Parathyroid adenoma (tissue), 2 donors: Measurements from ENCODE around the gene TTF2.

Experiments used
- H2AFZ ChIP-seq: fragments of 300-600 bp; sonication (generic); one replicate; pipeline ENCODE4 v1.7.0; 2017; ENCODE audit warnings: antibody characterized with exemption, mild to moderate bottlenecking
- H3K27ac ChIP-seq: fragments of 300-600 bp; sonication (generic); one replicate; pipeline ENCODE4 v1.7.0; 2017
- H3K27me3 ChIP-seq: fragments of 300-600 bp; sonication (generic); one replicate; pipeline ENCODE4 v1.7.0; 2017; ENCODE audit warnings: low read length; ENCODE audit not compliant: control insufficient read depth, insufficient read depth
- H3K36me3 ChIP-seq: fragments of 300-600 bp; sonication (generic); one replicate; pipeline ENCODE4 v1.7.0; 2017; ENCODE audit warnings: low read length; ENCODE audit not compliant: control insufficient read depth, insufficient read depth
- H3K4me1 ChIP-seq: fragments of 300-600 bp; sonication (generic); one replicate; pipeline ENCODE4 v1.7.0; 2017; ENCODE audit warnings: control low read depth
- H3K4me2 ChIP-seq: fragments of 300-600 bp; sonication (generic); one replicate; pipeline ENCODE4 v1.7.0; 2017; ENCODE audit warnings: low read length
- H3K4me3 ChIP-seq: fragments of 300-600 bp; sonication (generic); one replicate; pipeline ENCODE4 v1.7.0; 2017; ENCODE audit warnings: low read depth, low read length
- H3K79me2 ChIP-seq: fragments of 300-600 bp; sonication (generic); one replicate; pipeline ENCODE4 v1.7.0; 2017; ENCODE audit warnings: control low read depth
- H3K9ac ChIP-seq: fragments of 300-600 bp; sonication (generic); one replicate; pipeline ENCODE4 v1.7.0; 2017; ENCODE audit warnings: mild to moderate bottlenecking
- H3K9me3 ChIP-seq: fragments of 300-600 bp; sonication (generic); one replicate; pipeline ENCODE4 v1.7.0; 2017; ENCODE audit warnings: low read length; ENCODE audit not compliant: control insufficient read depth
- TF ChIP-seq, protein P1 (sequence below): fragments of 300-600 bp; sonication (generic); IDR thresholded peaks from one replicate; pipeline ENCODE4 v1.7.0; 2017; ENCODE audit warnings: antibody characterized with exemption, mild to moderate bottlenecking
- donor health status: primary hyperparathyroidism.

TTF2 gene

DNA sequence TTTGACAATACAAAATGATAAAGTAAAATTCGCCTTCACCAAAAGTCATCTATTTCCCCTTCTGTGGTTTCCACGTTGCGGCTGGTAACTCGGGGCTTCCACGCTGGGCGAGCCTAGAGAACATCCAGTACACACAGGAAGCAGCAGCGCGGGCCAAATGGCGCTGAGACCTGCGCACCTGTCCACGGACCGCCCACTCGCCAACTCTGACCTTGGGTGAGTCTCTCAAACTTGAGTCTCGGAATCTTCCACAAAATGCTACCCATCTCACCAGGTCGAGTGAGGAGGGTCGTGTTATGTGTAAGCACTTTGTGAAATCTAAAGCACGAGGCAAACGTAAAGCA is 820 bp upstream of the TTF2 start:
- peak overlapping the region; percentile 96 for H2AFZ ChIP-seq
- no peaks in the 10 kb centered on the region for H3K36me3 ChIP-seq
- TF ChIP-seq, protein P1, sequence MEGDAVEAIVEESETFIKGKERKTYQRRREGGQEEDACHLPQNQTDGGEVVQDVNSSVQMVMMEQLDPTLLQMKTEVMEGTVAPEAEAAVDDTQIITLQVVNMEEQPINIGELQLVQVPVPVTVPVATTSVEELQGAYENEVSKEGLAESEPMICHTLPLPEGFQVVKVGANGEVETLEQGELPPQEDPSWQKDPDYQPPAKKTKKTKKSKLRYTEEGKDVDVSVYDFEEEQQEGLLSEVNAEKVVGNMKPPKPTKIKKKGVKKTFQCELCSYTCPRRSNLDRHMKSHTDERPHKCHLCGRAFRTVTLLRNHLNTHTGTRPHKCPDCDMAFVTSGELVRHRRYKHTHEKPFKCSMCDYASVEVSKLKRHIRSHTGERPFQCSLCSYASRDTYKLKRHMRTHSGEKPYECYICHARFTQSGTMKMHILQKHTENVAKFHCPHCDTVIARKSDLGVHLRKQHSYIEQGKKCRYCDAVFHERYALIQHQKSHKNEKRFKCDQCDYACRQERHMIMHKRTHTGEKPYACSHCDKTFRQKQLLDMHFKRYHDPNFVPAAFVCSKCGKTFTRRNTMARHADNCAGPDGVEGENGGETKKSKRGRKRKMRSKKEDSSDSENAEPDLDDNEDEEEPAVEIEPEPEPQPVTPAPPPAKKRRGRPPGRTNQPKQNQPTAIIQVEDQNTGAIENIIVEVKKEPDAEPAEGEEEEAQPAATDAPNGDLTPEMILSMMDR, result peak; percentile 2
- no peaks in the 10 kb centered on the region for H3K27me3 ChIP-seq
- no peaks in the 10 kb centered on the region for H3K79me2 ChIP-seq
- H3K27ac ChIP-seq, result peak overlapping the region; percentile 59
- no peak overlapping the region for H3K9ac ChIP-seq
- H3K9me3 ChIP-seq, result no peaks in the 10 kb centered on the region
- H3K4me1 ChIP-seq, result no peaks in the 10 kb centered on the region
- peak overlapping the region; percentile 93 for H3K4me3 ChIP-seq
- peak overlapping the region; percentile 97 for H3K4me2 ChIP-seq

DNA sequence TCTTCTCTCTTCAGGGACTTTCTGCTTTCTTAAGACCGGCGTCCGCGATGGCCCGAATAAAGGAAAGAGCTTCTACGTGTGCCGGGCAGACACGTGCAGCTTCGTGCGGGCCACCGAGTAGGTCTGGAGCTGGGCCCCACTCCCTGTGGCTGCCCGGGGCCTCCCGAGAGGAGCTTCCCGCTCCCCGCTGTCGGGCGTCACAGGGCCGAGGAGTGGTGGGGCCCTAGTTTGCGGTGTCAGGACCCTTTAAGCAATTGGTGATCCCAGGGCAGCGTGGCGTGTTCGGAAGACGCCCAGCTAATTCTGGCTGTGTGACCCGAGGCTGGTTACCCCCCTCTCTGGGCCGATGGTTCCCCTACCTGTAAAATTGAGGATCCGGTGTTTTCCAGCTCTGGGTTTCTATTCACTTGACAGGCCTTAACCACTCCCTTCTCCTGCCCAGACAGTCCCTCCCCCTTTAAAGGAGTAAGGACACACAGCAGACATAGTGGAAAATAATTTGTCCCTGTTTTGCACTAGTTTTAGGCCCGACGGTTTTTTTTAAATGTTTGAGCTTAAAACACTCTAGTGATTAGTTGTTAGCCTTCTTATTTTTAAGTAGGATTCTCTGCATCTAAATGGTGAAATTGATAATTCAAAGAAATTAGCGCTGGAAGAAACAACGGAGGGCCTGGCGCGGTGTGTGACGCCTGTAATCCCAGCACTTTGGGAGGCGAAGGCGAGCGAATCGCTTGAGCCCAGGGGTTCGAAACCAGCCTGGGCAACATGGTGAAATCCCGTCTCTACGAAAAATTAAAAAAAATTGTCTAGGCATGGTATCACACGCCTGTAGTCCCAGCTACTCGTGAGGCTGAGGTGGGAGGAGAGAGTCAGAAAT is 553 bp downstream of the TTF2 start:
- TF ChIP-seq, protein P1, result no peak
- Histone ChIP-seq H3K79me2 (no peaks in the 10 kb centered on the region), H3K4me1 (no peaks in the 10 kb centered on the region), H3K9ac (no peak overlapping the region), H3K4me3 (peak overlapping the region; percentile 93), H3K9me3 (no peaks in the 10 kb centered on the region), H3K27ac (peak overlapping the region; percentile 27), H3K36me3 (no peaks in the 10 kb centered on the region), H3K27me3 (no peaks in the 10 kb centered on the region), H3K4me2 (peak overlapping the region; percentile 97), H2AFZ (peak overlapping the region; percentile 96)

DNA sequence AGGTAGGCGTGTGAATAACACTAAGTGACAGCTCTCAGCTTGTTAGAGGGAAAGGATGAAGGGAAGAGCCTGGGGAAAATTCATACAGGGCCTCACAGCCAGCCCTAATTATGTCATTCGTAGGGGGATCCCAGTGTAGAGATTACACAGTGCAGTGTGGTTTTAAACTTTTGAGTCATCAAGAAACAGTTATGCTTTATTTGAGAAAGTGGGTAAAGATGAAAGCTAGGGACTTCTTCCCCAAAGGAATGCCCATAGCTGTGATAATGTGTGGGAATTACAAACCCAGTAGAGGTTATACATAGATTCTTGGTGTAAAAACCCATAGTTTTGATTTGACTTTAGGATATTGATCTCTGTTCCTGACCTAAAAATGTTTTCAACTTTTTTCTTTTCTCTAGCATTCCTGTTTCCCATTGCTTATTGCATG is 1.9 kb downstream of the TTF2 start:
- H2AFZ ChIP-seq, result no peak overlapping the region
- H3K79me2 ChIP-seq, result no peaks in the 10 kb centered on the region
- TF ChIP-seq, protein P1, result no peak

DNA sequence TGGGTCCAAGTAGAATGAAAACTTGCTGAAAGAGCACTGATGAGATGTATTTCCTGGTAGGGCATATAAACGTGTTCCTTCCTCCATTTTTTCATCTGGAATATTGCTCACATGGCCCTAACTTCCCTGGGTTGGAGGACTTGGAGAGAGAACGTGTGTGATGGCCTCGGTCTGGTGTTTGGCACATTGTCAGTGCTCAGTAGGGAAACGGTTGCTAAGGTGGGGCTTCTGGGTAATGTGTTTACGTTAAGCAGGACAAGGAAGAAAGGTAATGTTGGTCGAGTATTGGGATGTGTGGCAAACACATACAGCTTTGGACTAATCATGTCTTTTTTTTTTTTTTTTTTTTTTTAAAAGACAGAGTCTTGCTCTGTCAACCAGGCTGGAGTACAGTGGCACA is 6.2 kb downstream of the TTF2 start:
- Histone ChIP-seq H3K4me1 (no peaks in the 10 kb centered on the region), H3K9ac (no peak overlapping the region)
- TF ChIP-seq, protein P1, result no peak

More for the DNA sequence above, 1.9 kb downstream of the TTF2 start:
- H3K36me3 ChIP-seq, result no peaks in the 10 kb centered on the region
- H3K4me1 ChIP-seq, result no peaks in the 10 kb centered on the region
- no peak overlapping the region for H3K4me2 ChIP-seq
- no peak overlapping the region for H3K27ac ChIP-seq
- no peak overlapping the region for H3K9ac ChIP-seq
- no peaks in the 10 kb centered on the region for H3K9me3 ChIP-seq
- no peak overlapping the region for H3K4me3 ChIP-seq
- no peaks in the 10 kb centered on the region for H3K27me3 ChIP-seq

More for the DNA sequence above, 6.2 kb downstream of the TTF2 start:
- H3K27ac ChIP-seq, result no peak overlapping the region
- no peak overlapping the region for H3K4me3 ChIP-seq
- no peaks in the 10 kb centered on the region for H3K27me3 ChIP-seq
- H3K9me3 ChIP-seq, result no peaks in the 10 kb centered on the region
- no peaks in the 10 kb centered on the region for H3K36me3 ChIP-seq
- no peaks in the 10 kb centered on the region for H3K79me2 ChIP-seq
- H3K4me2 ChIP-seq, result no peak overlapping the region
- H2AFZ ChIP-seq, result no peak overlapping the region
